Astrocyte (in vitro differentiated cells and primary cell): ENCODE measurements around the gene LRCOL1. TPM values are rescaled to one million over a fixed set of nuclear protein-coding genes. Genes with fewer than 3 reads are reported as not detected.

Experiments
- DNase-seq: peaks from one replicate; pipeline ENCODE4 v3.0.0-alpha.2; 2010; ENCODE audit warnings: low read depth
- FAIRE-seq: peaks from 2 replicates; lab custom pipeline; 2011; peaks lifted over from hg19 to GRCh38; lab: Jason Lieb, UNC
- H2AFZ ChIP-seq: 2 replicates; pipeline ENCODE4 v1.6.0; 2012; ENCODE audit warnings: low read depth, low read length, inconsistent platforms
- H3K27ac ChIP-seq: 2 replicates; pipeline ENCODE4 v1.5.1; 2011; ENCODE audit warnings: low read depth, low read length, inconsistent platforms
- H3K27me3 ChIP-seq: 2 replicates; pipeline ENCODE4 v1.6.0; 2011; ENCODE audit warnings: low read length, inconsistent platforms; ENCODE audit not compliant: insufficient read depth
- H3K36me3 ChIP-seq: 2 replicates; pipeline ENCODE4 v1.5.1; 2011; ENCODE audit warnings: low read length, inconsistent platforms; ENCODE audit not compliant: insufficient read depth
- H3K4me1 ChIP-seq: 2 replicates; pipeline ENCODE4 v1.5.1; 2011; ENCODE audit warnings: low read length, inconsistent platforms; ENCODE audit not compliant: insufficient read depth
- H3K4me2 ChIP-seq: 2 replicates; pipeline ENCODE4 v1.6.0; 2012; ENCODE audit warnings: low read length, inconsistent platforms
- H3K4me3 ChIP-seq: 2 replicates; pipeline ENCODE4 v1.5.1; 2011; ENCODE audit warnings: low read depth, mild to moderate bottlenecking, low read length, inconsistent platforms; ENCODE audit not compliant: insufficient read depth
- H3K79me2 ChIP-seq: 2 replicates; pipeline ENCODE4 v1.6.0; 2012; ENCODE audit warnings: mild to moderate bottlenecking, low read length, inconsistent platforms; ENCODE audit not compliant: insufficient read depth
- H3K9ac ChIP-seq: 2 replicates; pipeline ENCODE4 v1.6.0; 2012; ENCODE audit warnings: mild to moderate bottlenecking, low read length, inconsistent platforms
- H3K9me3 ChIP-seq: 2 replicates; pipeline ENCODE4 v1.5.1; 2012; ENCODE audit warnings: low read depth, mild to moderate bottlenecking, low read length, inconsistent platforms; ENCODE audit not compliant: insufficient read depth
- H4K20me1 ChIP-seq: 2 replicates; pipeline ENCODE4 v1.6.0; 2012; ENCODE audit warnings: low read length, inconsistent platforms; ENCODE audit not compliant: insufficient read depth
- H3K27ac Mint-ChIP-seq: one replicate; pipeline ENCODE4 v1.8.0; 2021; ENCODE audit warnings: mild to moderate bottlenecking, mixed read lengths; ENCODE audit not compliant: unreplicated experiment
- H3K27me3 Mint-ChIP-seq: one replicate; pipeline ENCODE4 v1.8.0; 2021; ENCODE audit warnings: low read depth, mixed read lengths; ENCODE audit not compliant: unreplicated experiment
- H3K36me3 Mint-ChIP-seq: one replicate; pipeline ENCODE4 v1.8.0; 2021; ENCODE audit warnings: low read depth, mixed read lengths; ENCODE audit not compliant: unreplicated experiment
- H3K4me1 Mint-ChIP-seq: one replicate; pipeline ENCODE4 v1.8.0; 2021; ENCODE audit warnings: low read depth, mixed read lengths; ENCODE audit not compliant: unreplicated experiment
- H3K4me3 Mint-ChIP-seq: one replicate; pipeline ENCODE4 v1.8.0; 2021; ENCODE audit warnings: mild to moderate bottlenecking, moderate library complexity, mixed read lengths; ENCODE audit not compliant: unreplicated experiment
- H3K9me3 Mint-ChIP-seq: one replicate; pipeline ENCODE4 v1.8.0; 2021; ENCODE audit warnings: mild to moderate bottlenecking, mixed read lengths; ENCODE audit not compliant: unreplicated experiment
- EZH2 ChIP-seq: IDR thresholded peaks from 2 replicates; pipeline ENCODE4 v1.6.1; 2012; ENCODE audit warnings: mild to moderate bottlenecking, low read length, inconsistent platforms; ENCODE audit not compliant: insufficient read depth
- total RNA-seq: library from RNA; stranded (reverse); gene quantifications from 2 replicates; pipeline ENCODE4 v1.2.1, GENCODE V29; 2021
- TF ChIP-seq, protein P1 (sequence below): IDR thresholded peaks from 2 replicates; pipeline ENCODE4 v1.5.1; 2011; ENCODE audit warnings: low read depth, mild to moderate bottlenecking, inconsistent platforms, low read length, moderate library complexity; ENCODE audit not compliant: insufficient read depth

LRCOL1 gene
- total RNA-seq, 1 donor from 2014 or later = not detected

DNA sequence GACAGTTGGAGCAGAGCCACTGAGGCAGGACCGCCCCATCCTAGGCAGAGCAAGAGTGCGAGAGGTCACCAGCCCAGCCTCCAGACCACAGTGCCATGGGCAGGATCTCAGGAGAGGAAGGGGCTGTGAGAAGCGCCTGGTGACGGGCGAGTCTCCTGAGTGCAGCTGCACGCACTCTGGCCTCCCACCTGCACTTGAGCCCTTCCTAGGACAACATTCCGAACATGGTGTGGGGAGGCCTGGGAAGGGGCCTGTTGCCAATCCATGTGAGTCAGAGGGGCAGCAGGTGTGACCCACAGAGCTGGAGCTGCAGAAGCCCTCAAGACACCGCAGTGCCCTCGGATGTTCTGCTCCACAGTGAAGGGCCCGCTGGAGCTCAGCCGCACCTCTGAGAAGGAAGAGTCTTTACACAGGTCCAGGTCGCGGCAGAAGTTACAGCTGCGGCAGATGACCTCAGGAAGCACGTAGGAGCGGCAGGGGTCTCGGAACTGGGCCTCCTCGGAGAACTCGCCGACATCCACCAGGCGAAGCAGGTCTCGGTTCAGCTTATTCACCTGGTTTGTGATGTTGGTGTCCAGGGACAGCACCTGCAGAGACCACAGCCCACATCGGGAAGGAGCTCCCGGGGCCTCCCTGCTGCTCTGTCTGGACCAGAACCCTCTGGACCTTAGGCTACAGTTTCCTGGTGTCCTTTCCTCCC is 15.5 kb upstream of the LRCOL1 start:
- no peak overlapping the region for H3K9ac ChIP-seq
- TF ChIP-seq EZH2 = no peak
- TF ChIP-seq, protein P1, sequence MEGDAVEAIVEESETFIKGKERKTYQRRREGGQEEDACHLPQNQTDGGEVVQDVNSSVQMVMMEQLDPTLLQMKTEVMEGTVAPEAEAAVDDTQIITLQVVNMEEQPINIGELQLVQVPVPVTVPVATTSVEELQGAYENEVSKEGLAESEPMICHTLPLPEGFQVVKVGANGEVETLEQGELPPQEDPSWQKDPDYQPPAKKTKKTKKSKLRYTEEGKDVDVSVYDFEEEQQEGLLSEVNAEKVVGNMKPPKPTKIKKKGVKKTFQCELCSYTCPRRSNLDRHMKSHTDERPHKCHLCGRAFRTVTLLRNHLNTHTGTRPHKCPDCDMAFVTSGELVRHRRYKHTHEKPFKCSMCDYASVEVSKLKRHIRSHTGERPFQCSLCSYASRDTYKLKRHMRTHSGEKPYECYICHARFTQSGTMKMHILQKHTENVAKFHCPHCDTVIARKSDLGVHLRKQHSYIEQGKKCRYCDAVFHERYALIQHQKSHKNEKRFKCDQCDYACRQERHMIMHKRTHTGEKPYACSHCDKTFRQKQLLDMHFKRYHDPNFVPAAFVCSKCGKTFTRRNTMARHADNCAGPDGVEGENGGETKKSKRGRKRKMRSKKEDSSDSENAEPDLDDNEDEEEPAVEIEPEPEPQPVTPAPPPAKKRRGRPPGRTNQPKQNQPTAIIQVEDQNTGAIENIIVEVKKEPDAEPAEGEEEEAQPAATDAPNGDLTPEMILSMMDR = no peak
- no peaks in the 10 kb centered on the region for H3K79me2 ChIP-seq
- no peak for DNase-seq
- H3K4me3 ChIP-seq = no peak overlapping the region
- no peak overlapping the region for H3K4me2 ChIP-seq
- H4K20me1 ChIP-seq = no peaks in the 10 kb centered on the region
- Mint-ChIP-seq H3K27ac (no peak overlapping the region), H3K9me3 (no peaks in the 10 kb centered on the region), H3K27me3 (peaks cover 10% of the 10 kb centered on the region), H3K4me3 (no peak overlapping the region), H3K4me1 (peaks cover 12% of the 10 kb centered on the region), H3K36me3 (peaks cover 10% of the 10 kb centered on the region)
- peaks cover 7% of the 10 kb centered on the region for H3K36me3 ChIP-seq
- no peaks in the 10 kb centered on the region for H3K9me3 ChIP-seq
- H3K4me1 ChIP-seq = peaks cover 10% of the 10 kb centered on the region
- no peak for FAIRE-seq
- H2AFZ ChIP-seq = no peak overlapping the region
- H3K27me3 ChIP-seq = no peaks in the 10 kb centered on the region
- H3K27ac ChIP-seq = no peak overlapping the region

GRCh38 chr12:132624910-132625630 is 14.7 kb upstream of the LRCOL1 start:
- Histone ChIP-seq H3K4me3 (no peak overlapping the region), H4K20me1 (no peaks in the 10 kb centered on the region), H3K9me3 (no peaks in the 10 kb centered on the region), H3K9ac (no peak overlapping the region), H3K27me3 (peaks cover 3% of the 10 kb centered on the region), H3K4me2 (no peak overlapping the region), H2AFZ (no peak overlapping the region), H3K27ac (no peak overlapping the region), H3K4me1 (peaks cover 10% of the 10 kb centered on the region), H3K36me3 (peaks cover 5% of the 10 kb centered on the region), H3K79me2 (no peaks in the 10 kb centered on the region)
- Mint-ChIP-seq H3K36me3 (peaks cover 8% of the 10 kb centered on the region), H3K4me3 (no peak overlapping the region), H3K27ac (no peak overlapping the region), H3K4me1 (peaks cover 12% of the 10 kb centered on the region), H3K27me3 (peaks cover 10% of the 10 kb centered on the region), H3K9me3 (no peaks in the 10 kb centered on the region)
- no peak for FAIRE-seq
- TF ChIP-seq EZH2 = no peak
- TF ChIP-seq, protein P1 = no peak
- no peak for DNase-seq
